Neural crest cell (in vitro differentiated cells): ENCODE results near the gene RNASE8. TPM values are rescaled to one million over a fixed set of nuclear protein-coding genes. Genes with fewer than 3 reads are reported as not detected.

Experiments used
- DNase-seq: peaks from one replicate; pipeline ENCODE4 v3.0.0; 2021; ENCODE audit warnings: low read depth, mixed read lengths, low spot score
- H3K27ac Mint-ChIP-seq: one replicate; pipeline ENCODE4 v1.8.0; 2021; ENCODE audit warnings: mild to moderate bottlenecking, mixed read lengths; ENCODE audit not compliant: unreplicated experiment
- H3K27me3 Mint-ChIP-seq: 2 replicates; pipeline ENCODE4 v1.8.0; 2021; ENCODE audit warnings: low read depth, mild to moderate bottlenecking, mixed read lengths
- H3K36me3 Mint-ChIP-seq: 2 replicates; pipeline ENCODE4 v1.8.0; 2021; ENCODE audit warnings: low read depth, mild to moderate bottlenecking, mixed read lengths
- H3K4me1 Mint-ChIP-seq: 2 replicates; pipeline ENCODE4 v1.8.0; 2021; ENCODE audit warnings: mixed read lengths
- H3K4me3 Mint-ChIP-seq: one replicate; pipeline ENCODE4 v1.8.0; 2021; ENCODE audit warnings: mild to moderate bottlenecking, mixed read lengths
- H3K9me3 Mint-ChIP-seq: 2 replicates; pipeline ENCODE4 v1.8.0; 2021; ENCODE audit warnings: mixed read lengths
- total RNA-seq: library from RNA; stranded (reverse); gene quantifications from 2 replicates; pipeline ENCODE4 v1.2.1, GENCODE V29; 2021
- TF ChIP-seq, protein P1 (sequence below): fragments of 200-600 bp; sonication (generic); conservative IDR thresholded peaks from 2 replicates; pipeline ENCODE4 v1.5.0; 2021; ENCODE audit warnings: antibody characterized with exemption, mild to moderate bottlenecking

Gene RNASE8
- total RNA-seq, 1 donor from 2014 or later: not detected

DNA sequence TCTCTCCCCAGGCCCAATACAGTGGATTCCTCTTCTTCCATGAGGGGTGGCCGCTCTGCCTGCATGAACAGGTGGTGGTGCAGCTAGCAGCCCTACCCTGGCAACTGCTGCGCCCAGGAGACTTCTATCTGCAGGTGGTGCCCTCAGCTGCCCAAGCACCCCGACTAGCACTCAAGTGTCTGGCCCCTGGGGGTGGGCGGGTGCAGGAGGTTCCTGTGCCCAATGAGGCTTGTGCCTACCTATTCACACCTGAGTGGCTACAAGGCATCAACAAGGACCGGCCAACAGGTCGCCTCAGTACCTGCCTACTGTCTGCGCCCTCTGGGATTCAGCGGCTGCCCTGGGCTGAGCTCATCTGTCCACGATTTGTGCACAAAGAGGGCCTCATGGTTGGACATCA lies 16.3 kb downstream of the RNASE8 start:
- Mint-ChIP-seq H3K36me3 (peaks cover 20% of the 10 kb centered on the region), H3K27me3 (no peaks in the 10 kb centered on the region), H3K9me3 (no peaks in the 10 kb centered on the region), H3K4me3 (peak overlapping the region; percentile 96), H3K27ac (peak overlapping the region; percentile 68), H3K4me1 (peaks cover 47% of the 10 kb centered on the region)
- DNase-seq: no peak
- TF ChIP-seq, protein P1, sequence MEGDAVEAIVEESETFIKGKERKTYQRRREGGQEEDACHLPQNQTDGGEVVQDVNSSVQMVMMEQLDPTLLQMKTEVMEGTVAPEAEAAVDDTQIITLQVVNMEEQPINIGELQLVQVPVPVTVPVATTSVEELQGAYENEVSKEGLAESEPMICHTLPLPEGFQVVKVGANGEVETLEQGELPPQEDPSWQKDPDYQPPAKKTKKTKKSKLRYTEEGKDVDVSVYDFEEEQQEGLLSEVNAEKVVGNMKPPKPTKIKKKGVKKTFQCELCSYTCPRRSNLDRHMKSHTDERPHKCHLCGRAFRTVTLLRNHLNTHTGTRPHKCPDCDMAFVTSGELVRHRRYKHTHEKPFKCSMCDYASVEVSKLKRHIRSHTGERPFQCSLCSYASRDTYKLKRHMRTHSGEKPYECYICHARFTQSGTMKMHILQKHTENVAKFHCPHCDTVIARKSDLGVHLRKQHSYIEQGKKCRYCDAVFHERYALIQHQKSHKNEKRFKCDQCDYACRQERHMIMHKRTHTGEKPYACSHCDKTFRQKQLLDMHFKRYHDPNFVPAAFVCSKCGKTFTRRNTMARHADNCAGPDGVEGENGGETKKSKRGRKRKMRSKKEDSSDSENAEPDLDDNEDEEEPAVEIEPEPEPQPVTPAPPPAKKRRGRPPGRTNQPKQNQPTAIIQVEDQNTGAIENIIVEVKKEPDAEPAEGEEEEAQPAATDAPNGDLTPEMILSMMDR: no peak

DNA sequence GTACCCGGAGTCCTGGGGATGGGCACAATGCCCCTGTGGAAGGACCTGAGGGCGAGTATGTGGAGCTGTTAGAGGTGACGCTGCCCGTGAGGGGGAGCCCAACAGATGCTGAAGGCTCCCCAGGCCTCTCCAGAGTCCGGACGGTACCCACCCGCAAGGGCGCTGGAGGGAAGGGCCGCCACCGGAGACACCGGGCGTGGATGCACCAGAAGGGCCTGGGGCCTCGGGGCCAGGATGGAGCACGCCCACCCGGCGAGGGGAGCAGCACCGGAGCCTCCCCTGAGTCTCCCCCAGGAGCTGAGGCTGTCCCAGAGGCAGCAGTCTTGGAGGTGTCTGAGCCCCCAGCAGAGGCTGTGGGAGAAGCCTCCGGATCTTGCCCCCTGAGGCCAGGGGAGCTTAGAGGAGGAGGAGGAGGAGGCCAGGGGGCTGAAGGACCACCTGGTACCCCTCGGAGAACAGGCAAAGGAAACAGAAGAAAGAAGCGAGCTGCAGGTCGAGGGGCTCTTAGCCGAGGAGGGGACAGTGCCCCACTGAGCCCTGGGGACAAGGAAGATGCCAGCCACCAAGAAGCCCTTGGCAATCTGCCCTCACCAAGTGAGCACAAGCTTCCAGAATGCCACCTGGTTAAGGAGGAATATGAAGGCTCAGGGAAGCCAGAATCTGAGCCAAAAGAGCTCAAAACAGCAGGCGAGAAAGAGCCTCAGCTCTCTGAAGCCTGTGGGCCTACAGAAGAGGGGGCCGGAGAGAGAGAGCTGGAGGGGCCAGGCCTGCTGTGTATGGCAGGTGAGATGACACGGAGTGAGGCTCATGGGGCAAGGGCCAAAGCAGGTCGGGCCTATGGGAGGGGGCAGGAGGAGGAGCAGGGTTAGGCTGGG lies 17.0 kb downstream of the RNASE8 start:
- DNase-seq: no peak
- Mint-ChIP-seq H3K27me3 (no peaks in the 10 kb centered on the region), H3K36me3 (peaks cover 20% of the 10 kb centered on the region)

DNA sequence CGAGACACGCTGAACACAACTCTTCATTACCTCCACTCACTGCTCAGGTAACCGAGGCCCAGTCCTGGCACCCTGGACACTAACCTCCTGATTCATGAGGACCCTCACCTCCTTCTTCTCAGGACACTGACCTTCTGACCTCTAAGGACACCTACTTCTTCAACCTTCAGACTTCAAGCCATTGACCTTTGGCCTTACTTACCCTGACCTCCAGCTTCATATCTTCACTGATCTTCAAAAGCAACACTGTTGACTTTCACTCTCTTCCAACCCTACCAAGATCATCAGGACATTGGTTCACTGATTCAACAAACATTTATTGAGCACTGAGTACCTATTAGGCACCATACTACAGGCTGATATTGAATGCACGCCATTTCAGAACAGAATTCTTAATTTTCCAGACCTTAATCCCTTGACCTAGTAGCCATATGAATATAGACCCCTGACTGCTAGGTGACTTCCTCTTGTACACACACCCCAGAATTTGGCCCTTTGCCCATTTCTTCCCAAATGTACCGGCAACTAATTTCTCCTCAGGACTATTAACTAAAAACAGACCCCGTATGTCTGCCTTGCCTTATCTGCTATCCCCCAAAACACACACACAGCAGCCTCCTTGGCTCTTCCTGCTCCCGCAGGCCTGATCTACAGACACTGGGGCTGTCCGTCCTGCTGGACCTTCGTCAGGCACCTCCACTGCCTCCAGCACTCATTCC lies 18.3 kb downstream of the RNASE8 start:
- Mint-ChIP-seq H3K36me3 (peaks cover 20% of the 10 kb centered on the region), H3K27me3 (no peaks in the 10 kb centered on the region), H3K4me1 (peaks cover 35% of the 10 kb centered on the region), H3K9me3 (no peaks in the 10 kb centered on the region), H3K4me3 (peak overlapping the region; percentile 42), H3K27ac (peak overlapping the region; percentile 2)
- TF ChIP-seq, protein P1: no peak
- DNase-seq: no peak

More for the DNA sequence above, 17.0 kb downstream of the RNASE8 start:
- Mint-ChIP-seq H3K9me3 (no peaks in the 10 kb centered on the region), H3K4me3 (no peak overlapping the region), H3K4me1 (peaks cover 40% of the 10 kb centered on the region), H3K27ac (no peak overlapping the region)
- TF ChIP-seq, protein P1: no peak

DNA sequence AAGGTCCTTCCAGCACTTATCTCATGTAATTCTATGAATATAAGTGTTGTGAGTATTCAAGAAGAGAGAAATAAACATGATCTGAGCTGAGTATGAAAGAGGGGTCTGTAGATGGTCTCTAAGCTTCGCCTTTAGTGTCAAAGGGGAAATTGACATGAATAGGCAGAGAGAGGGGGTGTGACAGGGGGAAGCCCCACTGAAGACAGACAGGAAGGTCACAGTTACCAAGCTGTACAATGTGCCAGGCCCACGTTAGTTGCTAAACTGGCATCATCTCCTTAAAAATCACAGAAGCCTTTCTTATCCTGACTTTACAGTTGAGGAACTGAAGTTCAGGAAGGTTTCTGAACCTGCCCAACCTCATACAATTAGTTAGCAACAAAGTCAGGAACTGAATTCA lies 20.1 kb downstream of the RNASE8 start:
- H3K27me3 Mint-ChIP-seq: peaks cover 3% of the 10 kb centered on the region
- H3K36me3 Mint-ChIP-seq: peaks cover 24% of the 10 kb centered on the region
- TF ChIP-seq, protein P1: no peak
- no peak for DNase-seq
- H3K9me3 Mint-ChIP-seq: no peaks in the 10 kb centered on the region
- H3K4me3 Mint-ChIP-seq: peak overlapping the region; percentile 13
- H3K27ac Mint-ChIP-seq: no peak overlapping the region
- peaks cover 18% of the 10 kb centered on the region for H3K4me1 Mint-ChIP-seq

DNA sequence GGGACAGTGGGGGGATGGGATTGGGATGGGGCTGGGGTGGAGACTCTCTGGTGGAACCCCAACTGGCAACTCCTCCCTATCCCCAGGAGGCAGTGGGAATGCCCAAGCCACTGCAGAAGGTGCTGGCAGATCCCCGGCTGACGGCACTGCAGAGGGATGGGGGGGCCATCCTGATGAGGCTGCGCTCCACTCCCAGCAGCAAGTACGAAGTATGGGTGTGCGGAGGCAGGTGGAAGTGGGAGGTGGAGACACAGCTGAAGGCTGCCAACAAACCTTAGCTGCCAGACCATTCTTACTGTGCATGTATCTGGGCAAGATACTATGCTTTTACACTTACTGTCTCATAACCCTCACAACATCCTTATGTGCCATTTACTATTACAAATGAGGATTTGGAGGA lies 20.7 kb downstream of the RNASE8 start:
- Mint-ChIP-seq H3K27me3 (peaks cover 3% of the 10 kb centered on the region), H3K4me1 (peaks cover 15% of the 10 kb centered on the region), H3K4me3 (no peak overlapping the region), H3K27ac (no peak overlapping the region), H3K36me3 (peaks cover 26% of the 10 kb centered on the region), H3K9me3 (no peaks in the 10 kb centered on the region)
- TF ChIP-seq, protein P1: no peak
- DNase-seq: no peak
